Stimulated activated memory B cell treated with anti-CD40 and anti-IgM and Interleukin-4, amounts not matched to agents 10 μg/mL and 1 μg/mL and 100 μg/mL, for 72 hours (primary cell): ENCODE results near the gene PGM1.

ENCODE experiments used
- ATAC-seq: fragments of 150-1000 bp; cut with Tn5 transposase; 2 replicates; pipeline ENCODE4 v1.10.0; 2021
- H3K27ac Mint-ChIP-seq: one replicate; pipeline ENCODE4 v1.8.0; 2022; ENCODE audit warnings: mild to moderate bottlenecking, mixed read lengths
- H3K27me3 Mint-ChIP-seq: one replicate; pipeline ENCODE4 v1.8.0; 2022; ENCODE audit warnings: mixed read lengths
- H3K36me3 Mint-ChIP-seq: one replicate; pipeline ENCODE4 v1.8.0; 2022; ENCODE audit warnings: mixed read lengths
- H3K4me1 Mint-ChIP-seq: one replicate; pipeline ENCODE4 v1.8.0; 2022; ENCODE audit warnings: mixed read lengths
- H3K4me3 Mint-ChIP-seq: one replicate; pipeline ENCODE4 v1.8.0; 2022; ENCODE audit warnings: mild to moderate bottlenecking, moderate library complexity, mixed read lengths
- H3K9me3 Mint-ChIP-seq: one replicate; pipeline ENCODE4 v1.8.0; 2022; ENCODE audit warnings: mixed read lengths

The PGM1 gene

DNA sequence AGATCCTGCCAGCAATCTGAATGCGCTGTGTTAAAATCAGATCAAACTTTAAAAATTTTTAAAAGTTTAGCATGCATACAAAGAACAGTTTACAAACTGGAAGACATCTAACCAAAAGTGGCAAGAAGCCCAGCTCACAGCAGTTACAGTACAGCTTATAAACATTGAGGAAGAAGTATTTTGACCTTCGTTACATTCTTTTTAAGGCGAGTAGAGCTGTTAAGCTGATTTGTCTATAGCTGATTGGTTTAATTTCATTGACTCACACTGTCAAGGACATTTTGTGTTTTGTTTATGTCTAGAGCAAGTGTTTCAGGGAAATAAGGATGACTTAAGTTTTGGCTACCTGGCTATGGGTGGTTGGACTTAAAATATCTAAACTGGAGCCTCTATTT lies 3.0 kb upstream of the PGM1 start:
- Mint-ChIP-seq H3K27ac (no peak overlapping the region), H3K36me3 (peaks cover 4% of the 10 kb centered on the region), H3K4me3 (no peak overlapping the region), H3K9me3 (no peaks in the 10 kb centered on the region), H3K27me3 (no peaks in the 10 kb centered on the region), H3K4me1 (peaks cover 11% of the 10 kb centered on the region)
- no peak for ATAC-seq

DNA sequence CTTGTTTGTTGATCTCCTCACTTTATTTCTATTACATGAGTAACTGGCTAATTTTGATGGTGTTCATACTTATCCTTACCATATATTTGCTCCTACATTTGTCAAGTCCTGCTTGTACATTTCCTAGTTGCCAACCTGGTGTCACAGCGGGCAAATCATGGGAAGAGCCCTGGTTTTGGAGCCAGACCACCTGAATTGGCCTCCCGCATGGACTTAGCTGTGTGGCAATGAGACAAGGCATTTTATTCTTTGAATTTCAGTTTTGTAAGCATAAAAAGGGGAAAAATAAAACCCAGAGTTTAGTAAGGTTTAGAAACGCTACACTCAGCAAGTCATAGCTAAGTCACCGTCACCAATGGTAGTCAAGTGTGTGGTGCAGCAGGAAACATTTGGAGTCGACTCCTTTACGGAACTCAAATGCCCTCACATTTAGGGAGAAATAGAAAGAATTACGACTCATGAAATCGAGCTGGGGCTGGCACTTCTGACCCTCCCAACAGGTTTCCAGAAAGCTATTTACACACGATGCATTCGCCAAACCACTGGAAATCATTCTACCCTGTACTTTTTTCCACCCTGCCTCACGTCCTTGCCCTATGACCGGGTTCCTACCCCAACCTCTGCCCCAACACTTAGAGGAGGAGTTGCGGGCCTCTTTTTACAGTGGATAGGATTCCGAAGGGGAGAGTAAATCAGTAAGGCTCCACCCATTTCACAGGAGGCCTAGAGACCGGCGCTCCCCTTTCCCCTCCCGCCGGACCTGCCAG lies 492 bp upstream of the PGM1 start:
- Mint-ChIP-seq H3K36me3 (no peaks in the 10 kb centered on the region), H3K4me1 (peaks cover 17% of the 10 kb centered on the region), H3K9me3 (no peaks in the 10 kb centered on the region)

DNA sequence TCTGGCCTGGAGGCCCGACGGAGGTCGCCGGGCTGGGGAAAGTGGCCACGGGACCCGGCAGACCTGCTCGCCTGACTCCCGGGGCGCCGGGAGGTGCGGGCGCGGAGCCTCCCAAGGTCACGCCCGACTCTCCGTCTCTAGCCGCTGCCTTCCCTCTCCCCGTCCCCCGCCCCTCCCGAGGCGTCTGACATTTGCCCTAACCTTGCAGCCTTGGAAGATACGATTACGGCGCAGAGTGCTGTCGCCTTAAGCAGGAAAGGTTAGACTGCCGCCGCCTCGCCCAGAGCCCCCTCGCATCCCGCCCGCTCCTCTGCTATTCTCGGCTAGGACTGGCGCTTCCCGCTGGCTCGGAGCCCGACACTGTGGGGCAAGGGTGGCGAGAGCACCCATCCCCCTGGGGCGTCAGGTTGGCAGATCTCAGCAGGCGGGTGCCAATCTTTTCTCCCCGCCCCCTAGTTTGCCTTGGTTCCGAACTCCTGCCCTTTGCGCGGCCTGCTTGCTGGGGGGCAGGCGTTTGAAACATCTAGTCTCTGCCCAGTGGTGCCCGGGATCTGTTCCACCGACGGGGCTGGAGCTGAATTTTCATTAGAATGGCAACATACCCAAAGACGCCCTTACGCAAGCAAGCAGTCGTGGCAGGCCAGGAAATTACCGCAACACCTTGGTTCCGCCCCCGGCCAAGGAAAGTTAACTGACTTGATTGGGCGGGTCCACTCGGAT lies 835 bp downstream of the PGM1 start:
- Mint-ChIP-seq H3K36me3 (no peaks in the 10 kb centered on the region), H3K4me1 (peaks cover 17% of the 10 kb centered on the region), H3K9me3 (no peaks in the 10 kb centered on the region), H3K27me3 (no peaks in the 10 kb centered on the region), H3K4me3 (peak overlapping the region; percentile 97), H3K27ac (peak overlapping the region; percentile 99)
- peak; percentile 84 for ATAC-seq

More for the DNA sequence above, 492 bp upstream of the PGM1 start:
- Mint-ChIP-seq H3K27ac (peak overlapping the region; percentile 99), H3K4me3 (peak overlapping the region; percentile 97), H3K27me3 (no peaks in the 10 kb centered on the region)
- ATAC-seq = no peak

DNA sequence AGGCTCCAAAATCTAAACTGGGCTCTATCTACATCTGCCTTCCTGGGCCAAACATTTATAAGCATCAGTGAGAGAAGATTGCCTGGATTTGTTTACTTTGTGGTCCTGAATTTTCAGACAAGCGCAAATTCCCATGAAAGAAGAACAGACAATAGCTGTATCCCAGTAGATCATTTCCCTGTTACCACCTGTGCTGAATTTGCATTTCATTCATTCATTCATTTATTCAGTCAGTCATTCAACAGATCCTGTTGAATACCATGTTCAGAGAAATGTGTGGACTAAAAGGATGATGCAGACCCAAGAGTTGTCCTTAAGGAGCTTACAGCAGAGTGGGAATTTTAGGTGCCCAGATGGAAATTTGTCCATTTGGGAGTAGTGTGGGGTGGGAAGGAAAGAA lies 2.2 kb downstream of the PGM1 start:
- no peaks in the 10 kb centered on the region for H3K9me3 Mint-ChIP-seq
- peaks cover 5% of the 10 kb centered on the region for H3K36me3 Mint-ChIP-seq
- H3K27me3 Mint-ChIP-seq = no peaks in the 10 kb centered on the region
- H3K4me1 Mint-ChIP-seq = peaks cover 17% of the 10 kb centered on the region
- ATAC-seq = no peak
- H3K4me3 Mint-ChIP-seq = no peak overlapping the region
- H3K27ac Mint-ChIP-seq = no peak overlapping the region

DNA sequence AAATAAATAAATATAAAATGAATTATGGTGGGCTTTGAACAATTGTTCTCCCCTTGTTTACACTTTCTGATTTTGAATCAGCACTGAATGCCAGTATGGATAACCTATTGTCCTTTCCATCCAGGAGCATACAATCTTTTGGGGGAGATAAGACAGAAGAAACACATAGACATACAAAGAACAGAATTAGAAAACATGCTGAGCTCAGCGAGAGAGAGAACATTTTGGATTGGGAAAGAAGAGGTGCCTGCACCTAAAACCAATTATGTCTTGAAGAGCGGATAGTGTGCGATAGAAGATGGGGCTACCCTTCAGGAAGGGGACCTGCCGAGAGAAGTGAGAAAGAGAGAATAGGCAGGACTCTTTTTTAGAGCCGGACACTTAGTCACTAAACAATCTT lies 6.6 kb downstream of the PGM1 start:
- Mint-ChIP-seq H3K36me3 (peaks cover 26% of the 10 kb centered on the region), H3K4me1 (peaks cover 7% of the 10 kb centered on the region), H3K4me3 (no peak overlapping the region), H3K27ac (no peak overlapping the region), H3K27me3 (no peaks in the 10 kb centered on the region), H3K9me3 (no peaks in the 10 kb centered on the region)
- no peak for ATAC-seq

DNA sequence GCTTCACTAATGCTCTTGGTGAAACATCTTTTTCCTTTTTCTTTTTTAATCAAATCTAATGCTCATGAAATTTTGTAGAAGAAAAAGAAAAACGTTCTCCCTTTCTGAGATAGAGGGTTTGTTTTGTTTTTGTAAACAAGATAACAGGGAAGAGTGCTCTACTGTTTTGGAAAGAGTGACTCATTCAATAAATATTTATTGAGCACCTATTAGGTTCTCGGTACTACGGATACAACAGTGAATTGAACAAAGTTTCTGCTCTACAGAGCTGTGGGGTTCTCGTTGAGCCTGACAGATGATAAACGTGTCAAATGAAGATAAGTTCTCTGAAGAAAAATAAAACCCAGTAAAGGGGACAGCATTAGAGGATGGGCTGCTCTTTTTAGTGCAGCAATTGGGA lies 7.0 kb downstream of the PGM1 start:
- no peak for ATAC-seq
- H3K4me3 Mint-ChIP-seq = no peak overlapping the region
- no peaks in the 10 kb centered on the region for H3K27me3 Mint-ChIP-seq
- H3K4me1 Mint-ChIP-seq = peaks cover 7% of the 10 kb centered on the region
- H3K36me3 Mint-ChIP-seq = peaks cover 26% of the 10 kb centered on the region
- no peaks in the 10 kb centered on the region for H3K9me3 Mint-ChIP-seq
- no peak overlapping the region for H3K27ac Mint-ChIP-seq

DNA sequence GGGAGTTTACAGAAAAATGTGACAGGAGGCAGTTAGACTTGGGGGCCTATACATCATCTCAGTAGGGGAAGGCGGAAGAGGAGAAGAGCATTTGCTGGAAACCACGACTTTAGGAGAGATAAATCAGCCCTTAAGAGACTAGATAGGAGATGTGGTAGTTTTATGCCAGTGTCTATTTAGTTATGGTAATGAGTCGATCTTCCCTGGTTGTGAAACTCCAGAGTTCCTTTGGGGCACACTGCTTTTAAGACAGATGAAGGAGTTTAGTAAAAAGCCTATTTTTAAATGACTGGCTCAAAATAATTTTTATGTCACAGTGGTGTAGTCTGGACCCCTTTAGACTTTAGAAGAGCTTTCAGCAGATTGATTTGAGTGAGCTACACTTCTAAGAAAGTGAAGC lies 7.8 kb downstream of the PGM1 start:
- ATAC-seq = no peak
- no peak overlapping the region for H3K4me3 Mint-ChIP-seq
- no peak overlapping the region for H3K27ac Mint-ChIP-seq
- H3K36me3 Mint-ChIP-seq = peaks cover 26% of the 10 kb centered on the region
- peaks cover 2% of the 10 kb centered on the region for H3K4me1 Mint-ChIP-seq
- H3K27me3 Mint-ChIP-seq = no peaks in the 10 kb centered on the region
- no peaks in the 10 kb centered on the region for H3K9me3 Mint-ChIP-seq

DNA sequence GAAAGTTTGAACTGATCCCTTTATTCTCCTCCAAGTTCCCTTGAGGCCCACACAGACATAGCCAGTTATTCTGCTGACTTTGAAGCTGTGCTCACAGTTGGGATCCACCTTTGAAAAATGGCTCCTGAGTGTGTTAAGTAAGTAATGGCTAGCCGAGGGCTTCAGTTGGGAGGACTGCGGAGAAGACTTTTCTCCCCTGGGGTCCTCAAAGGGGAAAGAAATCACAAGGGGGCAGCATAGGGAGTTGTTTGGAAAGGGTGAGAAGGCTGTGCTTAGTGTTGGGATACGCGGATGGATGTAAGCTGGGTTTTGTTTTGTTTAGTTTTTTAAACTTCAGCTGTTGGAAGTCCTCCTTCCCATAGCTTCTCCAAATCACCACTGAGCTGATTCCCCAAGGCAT lies 8.3 kb downstream of the PGM1 start:
- no peaks in the 10 kb centered on the region for H3K27me3 Mint-ChIP-seq
- H3K4me1 Mint-ChIP-seq = no peaks in the 10 kb centered on the region
- H3K36me3 Mint-ChIP-seq = peaks cover 26% of the 10 kb centered on the region
- no peaks in the 10 kb centered on the region for H3K9me3 Mint-ChIP-seq
- ATAC-seq = no peak
- H3K27ac Mint-ChIP-seq = no peak overlapping the region
- no peak overlapping the region for H3K4me3 Mint-ChIP-seq

DNA sequence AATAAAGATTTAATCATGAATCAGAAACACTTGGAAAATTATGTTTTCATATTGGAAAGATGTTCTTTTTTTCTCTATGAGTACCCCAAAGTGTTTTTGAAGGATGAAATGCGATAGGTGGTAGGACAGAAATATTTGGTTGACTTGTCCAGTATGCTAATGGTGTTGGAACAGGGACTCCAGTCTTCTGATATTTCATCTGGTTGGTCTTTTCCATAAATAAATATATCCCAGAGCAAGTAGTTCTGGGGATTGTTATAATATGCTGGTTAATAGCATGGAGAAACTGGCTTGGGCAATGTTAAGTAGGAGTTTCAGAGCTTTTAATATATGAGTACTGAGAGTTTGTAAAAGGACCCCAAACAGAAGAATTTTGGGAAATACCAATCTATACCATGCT lies 8.7 kb downstream of the PGM1 start:
- no peaks in the 10 kb centered on the region for H3K27me3 Mint-ChIP-seq
- no peaks in the 10 kb centered on the region for H3K4me1 Mint-ChIP-seq
- H3K27ac Mint-ChIP-seq = no peak overlapping the region
- peaks cover 26% of the 10 kb centered on the region for H3K36me3 Mint-ChIP-seq
- no peak overlapping the region for H3K4me3 Mint-ChIP-seq
- H3K9me3 Mint-ChIP-seq = no peaks in the 10 kb centered on the region
- no peak for ATAC-seq

DNA sequence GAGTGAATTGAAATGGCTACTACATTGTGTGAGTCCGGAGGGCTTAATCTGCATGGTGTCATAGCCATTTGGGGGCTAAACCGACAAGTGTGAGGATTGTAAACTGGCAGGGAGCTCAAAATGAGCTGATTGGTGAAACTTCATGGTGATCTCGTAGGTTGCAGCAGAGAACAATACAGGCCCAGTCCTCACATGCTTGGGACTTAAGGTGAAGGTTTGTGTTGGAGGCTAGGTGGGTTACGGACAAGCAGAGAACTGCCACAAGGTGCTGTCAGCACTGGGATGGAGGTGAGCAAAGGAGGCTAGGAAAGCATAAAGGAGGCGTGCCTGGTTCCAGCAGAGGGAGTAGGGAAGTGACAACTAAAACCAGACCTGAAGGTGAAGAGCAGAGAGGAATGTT lies 9.4 kb downstream of the PGM1 start:
- Mint-ChIP-seq H3K9me3 (no peaks in the 10 kb centered on the region), H3K4me3 (no peak overlapping the region), H3K36me3 (peaks cover 26% of the 10 kb centered on the region), H3K27me3 (no peaks in the 10 kb centered on the region), H3K27ac (no peak overlapping the region), H3K4me1 (no peaks in the 10 kb centered on the region)
- no peak for ATAC-seq

- ATAC-seq = no peak
- H3K27ac Mint-ChIP-seq = no peak overlapping the region
These were observed 10.6 kb downstream of the PGM1 start for GRCh38 chr1:63603810-63604209.

DNA sequence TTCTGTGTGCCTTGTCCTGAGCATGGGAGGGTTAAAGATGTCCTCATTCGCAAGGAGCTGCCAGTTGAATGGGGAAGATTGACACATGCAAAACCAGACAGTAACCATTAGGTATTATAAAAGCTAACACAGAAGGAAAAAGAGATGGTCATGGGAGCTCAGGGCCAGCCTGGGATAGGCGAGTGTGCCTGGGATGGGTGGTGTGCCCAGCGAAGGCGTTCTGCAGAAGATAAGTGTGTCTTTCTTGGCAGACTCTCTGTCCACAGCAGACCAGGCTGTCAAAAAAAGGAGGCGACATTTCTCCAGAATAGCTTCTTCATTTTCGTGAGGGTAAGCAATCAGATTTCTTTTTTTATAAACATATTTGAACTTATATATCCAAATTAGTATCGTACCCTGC lies 14.1 kb downstream of the PGM1 start:
- peaks cover 6% of the 10 kb centered on the region for H3K4me1 Mint-ChIP-seq
- ATAC-seq = no peak
- H3K9me3 Mint-ChIP-seq = no peaks in the 10 kb centered on the region
- peaks cover 10% of the 10 kb centered on the region for H3K36me3 Mint-ChIP-seq
- no peak overlapping the region for H3K4me3 Mint-ChIP-seq
- H3K27ac Mint-ChIP-seq = no peak overlapping the region
- no peaks in the 10 kb centered on the region for H3K27me3 Mint-ChIP-seq

More at GRCh38 chr1:63603810-63604209, 10.6 kb downstream of the PGM1 start:
- no peaks in the 10 kb centered on the region for H3K9me3 Mint-ChIP-seq
- no peaks in the 10 kb centered on the region for H3K4me1 Mint-ChIP-seq
- no peaks in the 10 kb centered on the region for H3K27me3 Mint-ChIP-seq
- no peak overlapping the region for H3K4me3 Mint-ChIP-seq
- H3K36me3 Mint-ChIP-seq = peaks cover 26% of the 10 kb centered on the region

DNA sequence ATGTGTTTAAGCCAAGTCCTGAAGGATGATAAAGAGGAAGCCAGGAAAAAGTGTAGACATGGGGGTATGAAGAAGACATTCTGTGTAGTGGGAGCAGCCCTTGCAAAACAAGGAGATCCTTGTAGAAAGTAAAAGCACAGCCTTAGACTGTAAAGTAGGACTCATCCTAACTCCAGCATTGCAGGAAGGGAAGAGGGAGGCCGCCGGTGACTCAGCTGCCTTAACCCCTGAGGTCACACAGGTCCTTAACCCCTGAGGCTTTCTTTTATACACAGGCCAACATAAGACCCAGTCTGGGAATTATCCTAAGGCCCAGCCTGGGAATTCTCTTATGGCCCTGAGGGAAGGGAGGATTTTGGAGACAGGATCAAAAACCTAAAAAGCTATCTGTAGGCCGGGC lies 18.0 kb downstream of the PGM1 start:
- H3K4me3 Mint-ChIP-seq = no peak overlapping the region
- H3K4me1 Mint-ChIP-seq = peaks cover 12% of the 10 kb centered on the region
- H3K27ac Mint-ChIP-seq = no peak overlapping the region
- H3K36me3 Mint-ChIP-seq = no peaks in the 10 kb centered on the region
- H3K9me3 Mint-ChIP-seq = no peaks in the 10 kb centered on the region
- no peaks in the 10 kb centered on the region for H3K27me3 Mint-ChIP-seq
- no peak for ATAC-seq

DNA sequence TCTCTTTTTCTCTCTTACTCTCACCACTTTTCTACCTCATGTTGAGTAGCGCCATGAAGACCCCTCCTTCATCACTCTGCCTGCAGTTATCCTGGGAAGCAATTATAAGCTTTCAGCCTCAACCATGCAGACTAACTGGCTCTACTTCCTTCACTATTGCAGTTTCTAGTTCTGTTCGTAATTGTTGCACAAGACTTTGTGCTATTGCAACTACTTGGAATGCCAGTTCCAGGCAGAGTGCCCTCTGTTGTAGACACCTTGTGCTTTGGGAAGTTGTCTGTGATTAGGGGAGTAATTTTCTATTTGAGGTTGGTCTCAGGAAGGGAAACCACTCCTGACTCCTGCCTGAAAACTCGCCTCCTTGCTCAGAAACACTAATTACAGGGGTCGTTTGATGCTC lies 19.4 kb downstream of the PGM1 start:
- Mint-ChIP-seq H3K4me3 (no peak overlapping the region), H3K9me3 (no peaks in the 10 kb centered on the region), H3K27me3 (no peaks in the 10 kb centered on the region), H3K4me1 (peaks cover 12% of the 10 kb centered on the region), H3K36me3 (peaks cover 4% of the 10 kb centered on the region), H3K27ac (no peak overlapping the region)
- ATAC-seq = no peak

- Mint-ChIP-seq H3K4me3 (no peak overlapping the region), H3K27ac (peak overlapping the region; percentile 22), H3K27me3 (no peaks in the 10 kb centered on the region), H3K36me3 (peaks cover 4% of the 10 kb centered on the region), H3K9me3 (no peaks in the 10 kb centered on the region), H3K4me1 (peaks cover 12% of the 10 kb centered on the region)
- no peak for ATAC-seq
These were observed 19.8 kb downstream of the PGM1 start for GRCh38 chr1:63612971-63613370.

DNA sequence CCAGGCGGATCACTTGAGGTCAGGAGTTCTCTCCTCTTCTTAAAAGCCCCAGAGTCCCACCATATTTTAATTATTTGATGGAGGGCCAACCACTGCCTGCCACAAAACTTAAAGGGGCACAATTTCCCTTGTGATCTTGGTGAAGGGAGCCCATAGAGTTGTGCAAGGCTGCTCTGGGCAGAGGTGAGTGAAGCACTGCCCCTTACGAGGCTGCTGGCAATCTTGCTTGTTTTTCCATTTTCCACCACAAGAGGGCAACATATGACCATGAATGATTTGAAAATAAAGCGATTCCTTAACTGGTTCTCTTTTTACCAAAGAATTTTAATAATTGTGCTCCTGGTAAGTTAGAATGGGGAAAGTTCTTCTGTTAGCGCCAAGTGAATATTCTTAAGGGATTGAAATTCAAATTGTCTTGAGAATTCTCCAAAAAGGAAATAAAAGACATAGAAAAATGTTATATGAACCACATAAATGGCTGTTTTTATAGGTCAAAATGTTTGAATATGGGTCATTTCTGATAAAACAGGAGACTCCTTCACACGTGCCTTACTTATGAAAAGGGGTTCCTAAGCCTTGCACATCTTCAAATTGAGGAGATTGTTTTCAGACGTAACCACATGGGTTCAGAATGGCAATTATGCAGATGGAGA lies 22.7 kb downstream of the PGM1 start:
- no peaks in the 10 kb centered on the region for H3K27me3 Mint-ChIP-seq
- ATAC-seq = peak; percentile 62
- peaks cover 6% of the 10 kb centered on the region for H3K4me1 Mint-ChIP-seq
- peaks cover 6% of the 10 kb centered on the region for H3K36me3 Mint-ChIP-seq
- H3K9me3 Mint-ChIP-seq = no peaks in the 10 kb centered on the region
- H3K27ac Mint-ChIP-seq = no peak overlapping the region
- H3K4me3 Mint-ChIP-seq = no peak overlapping the region
